ENCODE measurements around the gene KIAA0513.

DNA sequence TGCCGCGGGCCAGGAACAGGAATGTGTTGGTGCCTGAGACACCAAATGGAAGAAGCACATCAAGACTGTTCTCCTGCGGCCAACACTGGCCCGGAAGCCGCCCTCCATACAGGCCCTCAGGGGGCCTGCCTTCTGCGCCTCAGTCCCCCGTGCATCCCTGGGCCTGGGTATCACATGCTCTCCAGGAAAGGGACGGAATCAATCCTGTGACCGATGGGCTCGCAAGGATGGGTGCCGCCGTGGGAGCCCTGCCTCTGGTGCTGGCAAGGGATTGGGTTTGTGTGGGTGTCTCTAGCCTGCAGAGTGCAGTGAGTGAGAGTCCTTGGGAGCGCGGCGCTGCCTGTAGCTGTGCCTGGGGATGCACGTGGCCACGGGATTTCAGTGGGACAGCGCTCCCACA, 65.3 kb downstream of the KIAA0513 start:
- TF ChIP-seq GATA2 (IDR thresholded peaks at IDR 0.05; ENCODE audit: low read depth, low read length) (no peak), GATA3 (IDR thresholded peaks at IDR 0.05; ENCODE audit: low read depth, low read length) (no peak)

Data from SH-SY5Y (cell line).